ENCODE data around the gene OR11G2.
"Not testable (repeated sequence)": the region's sequence is repeated elsewhere in the genome, so short reads cannot be mapped to it uniquely, and the experiment has no call there.

OR11G2 gene

DNA sequence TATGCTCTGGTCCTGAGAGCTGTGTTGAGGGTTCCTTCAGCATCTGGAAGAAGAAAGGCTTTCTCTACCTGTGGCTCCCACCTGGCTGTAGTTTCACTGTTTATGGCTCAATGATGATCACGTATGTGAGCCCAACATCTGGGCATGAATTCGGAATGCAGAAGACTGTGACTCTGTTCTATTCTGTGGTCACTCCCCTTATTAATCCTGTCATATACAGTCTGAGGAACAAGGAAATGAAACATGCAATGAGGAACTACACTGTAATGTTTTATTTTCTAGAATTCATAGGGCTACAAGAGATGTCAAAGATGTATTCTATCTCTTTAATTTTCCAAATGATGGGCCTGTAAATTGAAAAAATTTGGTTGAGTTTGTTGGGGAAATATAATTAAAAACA, 10.8 kb upstream of the OR11G2 start:
- peaks cover 0 to 4% (median 0%) of the 10 kb centered on the region in 5 donors for H3K4me1 ChIP-seq (ENCODE audit: control insufficient read depth in 5 of 5, insufficient read depth in 5 of 5, low read length in 5 of 5)
- H3K27ac ChIP-seq (ENCODE audit: low read depth, low read length): no peak overlapping the region

DNA sequence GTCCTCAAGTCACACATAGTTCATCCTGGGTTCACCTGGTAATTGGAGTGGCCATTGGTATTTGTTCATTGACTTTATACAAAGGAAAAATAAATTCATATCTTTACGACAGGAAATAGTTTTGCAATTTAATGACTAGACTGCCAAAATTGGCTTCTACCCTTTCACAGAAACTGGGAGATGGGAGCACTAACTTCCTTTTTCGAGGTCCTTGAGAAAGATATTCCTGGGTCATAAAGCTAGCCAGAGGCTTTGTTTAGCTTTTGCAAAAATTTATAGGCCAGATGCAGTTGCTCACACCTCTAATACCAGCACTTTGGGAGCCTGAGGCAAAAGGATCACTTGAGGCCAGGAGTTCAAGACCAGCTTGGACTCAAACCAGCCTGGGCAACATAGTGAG, 10.2 kb upstream of the OR11G2 start:
- H3K4me3 ChIP-seq (ENCODE audit: low read depth in 1 of 5, low read length in 5 of 5): no peak overlapping the region
- H3K9ac ChIP-seq (ENCODE audit: low read length in 5 of 5): no peak overlapping the region
- no peaks in the 10 kb centered on the region for H3K27me3 ChIP-seq (ENCODE audit: control insufficient read depth in 5 of 5, insufficient read depth in 4 of 5, low read length in 5 of 5)
- H3K4me1 ChIP-seq (ENCODE audit: control insufficient read depth in 5 of 5, insufficient read depth in 5 of 5, low read length in 5 of 5): peaks cover 0 to 4% (median 0%) of the 10 kb centered on the region in 5 donors
- H3K9me3 ChIP-seq (ENCODE audit: control insufficient read depth in 5 of 5, low read length in 5 of 5): peaks cover 0 to 3% (median 0%) of the 10 kb centered on the region in 5 donors
- H3K27ac ChIP-seq (ENCODE audit: low read depth, low read length): no peak overlapping the region
- no peaks in the 10 kb centered on the region for H3K36me3 ChIP-seq (ENCODE audit: control insufficient read depth in 5 of 5, insufficient read depth in 5 of 5, low read length in 5 of 5)

More for the DNA sequence above, 10.8 kb upstream of the OR11G2 start:
- no peaks in the 10 kb centered on the region for H3K27me3 ChIP-seq (ENCODE audit: control insufficient read depth in 5 of 5, insufficient read depth in 4 of 5, low read length in 5 of 5)
- peaks cover 0 to 3% (median 0%) of the 10 kb centered on the region in 5 donors for H3K9me3 ChIP-seq (ENCODE audit: control insufficient read depth in 5 of 5, low read length in 5 of 5)
- no peak overlapping the region for H3K4me3 ChIP-seq (ENCODE audit: low read depth in 1 of 5, low read length in 5 of 5)
- H3K36me3 ChIP-seq (ENCODE audit: control insufficient read depth in 5 of 5, insufficient read depth in 5 of 5, low read length in 5 of 5): no peaks in the 10 kb centered on the region
- H3K9ac ChIP-seq (ENCODE audit: low read length in 5 of 5): no peak overlapping the region

- Histone ChIP-seq H3K9ac (ENCODE audit: low read length in 5 of 5) (no peak overlapping the region), H3K4me3 (ENCODE audit: low read depth in 1 of 5, low read length in 5 of 5) (no peak overlapping the region), H3K4me1 (ENCODE audit: control insufficient read depth in 5 of 5, insufficient read depth in 5 of 5, low read length in 5 of 5) (peaks cover 0 to 4% (median 0%) of the 10 kb centered on the region in 5 donors), H3K36me3 (ENCODE audit: control insufficient read depth in 5 of 5, insufficient read depth in 5 of 5, low read length in 5 of 5) (no peaks in the 10 kb centered on the region), H3K9me3 (ENCODE audit: control insufficient read depth in 5 of 5, low read length in 5 of 5) (peaks cover 0 to 3% (median 0%) of the 10 kb centered on the region in 5 donors), H3K27me3 (ENCODE audit: control insufficient read depth in 5 of 5, insufficient read depth in 4 of 5, low read length in 5 of 5) (peaks cover 0 to 3% (median 0%) of the 10 kb centered on the region in 5 donors), H3K27ac (ENCODE audit: low read depth, low read length) (no peak overlapping the region)
Observed at GRCh38 chr14:20184181-20184580, 6.5 kb upstream of the OR11G2 start.

- Histone ChIP-seq H3K9ac (ENCODE audit: low read length in 5 of 5) (no peak overlapping the region), H3K9me3 (ENCODE audit: control insufficient read depth in 5 of 5, low read length in 5 of 5) (no peaks in the 10 kb centered on the region), H3K4me3 (ENCODE audit: low read depth in 1 of 5, low read length in 5 of 5) (no peak overlapping the region), H3K27ac (ENCODE audit: low read depth, low read length) (no peak overlapping the region), H3K4me1 (ENCODE audit: control insufficient read depth in 5 of 5, insufficient read depth in 5 of 5, low read length in 5 of 5) (no peaks in the 10 kb centered on the region), H3K36me3 (ENCODE audit: control insufficient read depth in 5 of 5, insufficient read depth in 5 of 5, low read length in 5 of 5) (no peaks in the 10 kb centered on the region), H3K27me3 (ENCODE audit: control insufficient read depth in 5 of 5, insufficient read depth in 4 of 5, low read length in 5 of 5) (peaks cover 0 to 3% (median 0%) of the 10 kb centered on the region in 5 donors)
Observed at GRCh38 chr14:20191396-20191795, 700 bp downstream of the OR11G2 start.

DNA sequence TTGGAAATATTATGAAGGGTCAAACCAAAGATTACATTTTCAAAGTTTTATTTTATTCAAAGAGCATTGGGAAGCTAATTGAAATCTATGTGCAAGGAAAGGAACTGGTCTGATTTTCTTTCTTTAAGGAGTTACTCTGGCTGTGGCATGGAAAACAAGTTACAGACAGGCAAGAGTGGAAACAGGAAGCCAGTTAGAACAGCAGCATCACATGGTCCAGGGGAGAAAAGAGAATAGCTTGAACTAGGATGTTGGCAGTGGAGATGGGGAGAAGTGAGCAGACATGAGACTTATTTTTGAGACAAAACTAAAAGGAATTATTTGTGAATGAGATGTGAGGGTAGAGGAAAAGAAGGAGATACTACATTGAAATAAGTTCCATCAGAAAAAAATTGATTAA, 3.4 kb downstream of the OR11G2 start:
- no peak overlapping the region for H3K9ac ChIP-seq (ENCODE audit: low read length in 5 of 5)
- H3K27ac ChIP-seq (ENCODE audit: low read depth, low read length): no peak overlapping the region
- H3K9me3 ChIP-seq (ENCODE audit: control insufficient read depth in 5 of 5, low read length in 5 of 5): no peaks in the 10 kb centered on the region
- no peaks in the 10 kb centered on the region for H3K27me3 ChIP-seq (ENCODE audit: control insufficient read depth in 5 of 5, insufficient read depth in 4 of 5, low read length in 5 of 5)
- H3K36me3 ChIP-seq (ENCODE audit: control insufficient read depth in 5 of 5, insufficient read depth in 5 of 5, low read length in 5 of 5): no peaks in the 10 kb centered on the region
- no peaks in the 10 kb centered on the region for H3K4me1 ChIP-seq (ENCODE audit: control insufficient read depth in 5 of 5, insufficient read depth in 5 of 5, low read length in 5 of 5)
- no peak overlapping the region for H3K4me3 ChIP-seq (ENCODE audit: low read depth in 1 of 5, low read length in 5 of 5)

DNA sequence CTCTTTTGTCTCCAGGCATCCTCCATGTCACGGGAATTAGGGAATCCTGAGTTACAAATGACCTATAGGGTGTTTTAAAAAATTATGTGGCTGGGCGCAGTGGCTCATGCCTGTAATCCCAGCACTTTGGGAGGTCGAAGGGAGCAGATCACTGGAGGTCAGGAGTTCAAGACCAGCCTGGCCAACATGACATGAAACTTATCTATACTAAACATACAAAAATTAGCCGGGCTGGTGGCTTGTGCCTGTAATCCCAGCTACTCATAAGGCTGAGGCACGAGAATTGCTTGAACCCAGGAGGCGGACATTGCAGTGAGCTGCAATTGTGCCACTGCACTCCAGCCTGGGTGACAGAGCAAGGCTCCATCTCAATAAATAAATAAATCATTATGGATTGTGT, 4.5 kb downstream of the OR11G2 start:
- not testable (repeated sequence) for H3K36me3 ChIP-seq (ENCODE audit: control insufficient read depth in 5 of 5, insufficient read depth in 5 of 5, low read length in 5 of 5); H3K9me3 ChIP-seq (ENCODE audit: control insufficient read depth in 5 of 5, low read length in 5 of 5); H3K9ac ChIP-seq (ENCODE audit: low read length in 5 of 5); H3K27ac ChIP-seq (ENCODE audit: low read depth, low read length); H3K4me3 ChIP-seq (ENCODE audit: low read depth in 1 of 5, low read length in 5 of 5); H3K4me1 ChIP-seq (ENCODE audit: control insufficient read depth in 5 of 5, insufficient read depth in 5 of 5, low read length in 5 of 5); H3K27me3 ChIP-seq (ENCODE audit: control insufficient read depth in 5 of 5, insufficient read depth in 4 of 5, low read length in 5 of 5)

GRCh38 chr14:20195911-20196310, 5.2 kb downstream of the OR11G2 start:
- H3K27me3 ChIP-seq (ENCODE audit: control insufficient read depth in 5 of 5, insufficient read depth in 4 of 5, low read length in 5 of 5): no peaks in the 10 kb centered on the region
- no peaks in the 10 kb centered on the region for H3K9me3 ChIP-seq (ENCODE audit: control insufficient read depth in 5 of 5, low read length in 5 of 5)
- no peaks in the 10 kb centered on the region for H3K4me1 ChIP-seq (ENCODE audit: control insufficient read depth in 5 of 5, insufficient read depth in 5 of 5, low read length in 5 of 5)
- no peak overlapping the region for H3K27ac ChIP-seq (ENCODE audit: low read depth, low read length)
- no peak overlapping the region for H3K9ac ChIP-seq (ENCODE audit: low read length in 5 of 5)
- no peaks in the 10 kb centered on the region for H3K36me3 ChIP-seq (ENCODE audit: control insufficient read depth in 5 of 5, insufficient read depth in 5 of 5, low read length in 5 of 5)
- no peak overlapping the region for H3K4me3 ChIP-seq (ENCODE audit: low read depth in 1 of 5, low read length in 5 of 5)

DNA sequence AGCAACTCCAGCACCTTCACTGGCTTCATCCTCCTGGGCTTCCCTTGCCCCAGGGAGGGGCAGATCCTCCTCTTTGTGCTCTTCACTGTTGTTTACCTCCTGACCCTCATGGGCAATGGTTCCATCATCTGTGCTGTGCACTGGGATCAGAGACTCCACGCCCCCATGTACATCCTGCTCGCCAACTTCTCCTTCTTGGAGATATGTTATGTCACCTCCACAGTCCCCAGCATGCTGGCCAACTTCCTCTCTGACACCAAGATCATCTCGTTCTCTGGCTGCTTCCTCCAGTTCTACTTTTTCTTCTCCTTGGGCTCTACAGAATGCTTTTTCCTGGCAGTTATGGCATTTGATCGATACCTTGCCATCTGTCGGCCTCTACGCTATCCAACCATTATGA, 6.8 kb downstream of the OR11G2 start:
- Histone ChIP-seq H3K27ac (ENCODE audit: low read depth, low read length) (no peak overlapping the region), H3K4me1 (ENCODE audit: control insufficient read depth in 5 of 5, insufficient read depth in 5 of 5, low read length in 5 of 5) (no peaks in the 10 kb centered on the region), H3K9me3 (ENCODE audit: control insufficient read depth in 5 of 5, low read length in 5 of 5) (no peaks in the 10 kb centered on the region), H3K36me3 (ENCODE audit: control insufficient read depth in 5 of 5, insufficient read depth in 5 of 5, low read length in 5 of 5) (no peaks in the 10 kb centered on the region), H3K9ac (ENCODE audit: low read length in 5 of 5) (no peak overlapping the region), H3K4me3 (ENCODE audit: low read depth in 1 of 5, low read length in 5 of 5) (no peak overlapping the region), H3K27me3 (ENCODE audit: control insufficient read depth in 5 of 5, insufficient read depth in 4 of 5, low read length in 5 of 5) (no peaks in the 10 kb centered on the region)

GRCh38 chr14:20198991-20199390, 8.3 kb downstream of the OR11G2 start:
- no peaks in the 10 kb centered on the region for H3K4me1 ChIP-seq (ENCODE audit: control insufficient read depth in 5 of 5, insufficient read depth in 5 of 5, low read length in 5 of 5)
- H3K4me3 ChIP-seq (ENCODE audit: low read depth in 1 of 5, low read length in 5 of 5): no peak overlapping the region
- H3K9me3 ChIP-seq (ENCODE audit: control insufficient read depth in 5 of 5, low read length in 5 of 5): no peaks in the 10 kb centered on the region
- no peak overlapping the region for H3K27ac ChIP-seq (ENCODE audit: low read depth, low read length)
- H3K27me3 ChIP-seq (ENCODE audit: control insufficient read depth in 5 of 5, insufficient read depth in 4 of 5, low read length in 5 of 5): no peaks in the 10 kb centered on the region
- H3K36me3 ChIP-seq (ENCODE audit: control insufficient read depth in 5 of 5, insufficient read depth in 5 of 5, low read length in 5 of 5): no peaks in the 10 kb centered on the region
- no peak overlapping the region for H3K9ac ChIP-seq (ENCODE audit: low read length in 5 of 5)

GRCh38 chr14:20204721-20205120, 14.0 kb downstream of the OR11G2 start:
- Histone ChIP-seq H3K27me3 (ENCODE audit: control insufficient read depth in 5 of 5, insufficient read depth in 4 of 5, low read length in 5 of 5) (no peaks in the 10 kb centered on the region), H3K4me1 (ENCODE audit: control insufficient read depth in 5 of 5, insufficient read depth in 5 of 5, low read length in 5 of 5) (no peaks in the 10 kb centered on the region), H3K9ac (ENCODE audit: low read length in 5 of 5) (no peak overlapping the region), H3K4me3 (ENCODE audit: low read depth in 1 of 5, low read length in 5 of 5) (no peak overlapping the region), H3K36me3 (ENCODE audit: control insufficient read depth in 5 of 5, insufficient read depth in 5 of 5, low read length in 5 of 5) (no peaks in the 10 kb centered on the region), H3K27ac (ENCODE audit: low read depth, low read length) (no peak overlapping the region), H3K9me3 (ENCODE audit: control insufficient read depth in 5 of 5, low read length in 5 of 5) (no peaks in the 10 kb centered on the region)

DNA sequence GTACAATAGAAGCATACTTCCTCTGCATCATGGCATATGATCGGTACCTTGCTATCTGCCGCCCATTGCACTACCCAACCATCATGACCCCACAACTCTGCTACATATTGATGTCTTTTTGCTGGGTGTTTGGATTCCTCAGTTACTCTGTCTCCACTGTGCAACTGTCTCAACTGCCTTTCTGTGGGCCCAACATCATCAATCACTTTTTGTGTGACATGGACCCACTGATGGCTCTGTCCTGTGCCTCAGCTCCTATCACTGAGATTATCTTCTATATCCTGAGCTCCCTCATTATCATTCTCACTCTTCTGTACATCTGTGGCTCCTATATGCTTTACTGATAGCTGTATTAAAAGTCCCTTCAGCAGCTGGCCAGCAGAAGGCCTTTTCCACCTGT, 18.9 kb downstream of the OR11G2 start:
- Histone ChIP-seq H3K27ac (ENCODE audit: low read depth, low read length) (no peak overlapping the region), H3K4me3 (ENCODE audit: low read depth in 1 of 5, low read length in 5 of 5) (no peak overlapping the region), H3K9me3 (ENCODE audit: control insufficient read depth in 5 of 5, low read length in 5 of 5) (no peaks in the 10 kb centered on the region), H3K36me3 (ENCODE audit: control insufficient read depth in 5 of 5, insufficient read depth in 5 of 5, low read length in 5 of 5) (no peaks in the 10 kb centered on the region), H3K27me3 (ENCODE audit: control insufficient read depth in 5 of 5, insufficient read depth in 4 of 5, low read length in 5 of 5) (no peaks in the 10 kb centered on the region), H3K4me1 (ENCODE audit: control insufficient read depth in 5 of 5, insufficient read depth in 5 of 5, low read length in 5 of 5) (no peaks in the 10 kb centered on the region), H3K9ac (ENCODE audit: low read length in 5 of 5) (no peak overlapping the region)

Measured in subcutaneous abdominal adipose tissue (tissue), 5 donors.